Smooth muscle cell (in vitro differentiated cells): ENCODE results near the gene STK39. TPM values are rescaled to one million over a fixed set of nuclear protein-coding genes. Genes with fewer than 3 reads are reported as not detected.

ENCODE experiments used
- DNase-seq: peaks from one replicate; lab custom pipeline; 2025; ENCODE audit not compliant: unreplicated experiment; lab: John Stamatoyannopoulos, UW
- H2AFZ ChIP-seq: fragments of 200-600 bp; sonication (generic); 2 replicates; pipeline ENCODE4 v1.6.0; 2016; ENCODE audit warnings: antibody characterized with exemption, low read depth, mild to moderate bottlenecking
- H3F3A ChIP-seq: fragments of 200-600 bp; sonication (generic); 2 replicates; pipeline ENCODE4 v1.6.0; 2017; ENCODE audit warnings: antibody characterized with exemption, low read depth
- H3K27ac ChIP-seq: fragments of 200-600 bp; sonication (generic); 2 replicates; pipeline ENCODE4 v1.5.1; 2016; ENCODE audit warnings: low read depth, mild to moderate bottlenecking
- H3K27me3 ChIP-seq: fragments of 200-600 bp; sonication (generic); 2 replicates; pipeline ENCODE4 v1.6.1; 2016; ENCODE audit warnings: low read depth, mild to moderate bottlenecking
- H3K36me3 ChIP-seq: fragments of 200-600 bp; sonication (generic); 2 replicates; pipeline ENCODE4 v1.5.1; 2016; ENCODE audit warnings: low read depth
- H3K4me1 ChIP-seq: fragments of 200-600 bp; sonication (generic); 2 replicates; pipeline ENCODE4 v1.5.1; 2016; ENCODE audit warnings: low read depth
- H3K4me2 ChIP-seq: fragments of 200-600 bp; sonication (generic); 2 replicates; pipeline ENCODE4 v1.6.0; 2016; ENCODE audit warnings: mild to moderate bottlenecking
- H3K4me3 ChIP-seq: fragments of 200-600 bp; sonication (generic); 2 replicates; pipeline ENCODE4 v1.5.1; 2016; ENCODE audit warnings: mild to moderate bottlenecking
- H3K79me2 ChIP-seq: fragments of 200-600 bp; sonication (generic); 2 replicates; pipeline ENCODE4 v1.6.0; 2016; ENCODE audit warnings: low read depth, mild to moderate bottlenecking
- H3K9ac ChIP-seq: fragments of 200-600 bp; sonication (generic); 2 replicates; pipeline ENCODE4 v1.6.0; 2016; ENCODE audit warnings: low read depth
- H3K9me3 ChIP-seq: fragments of 200-600 bp; sonication (generic); replicated peaks from 2 replicates; pipeline ENCODE4 v1.5.1; 2016; ENCODE audit warnings: low read depth
- H4K20me1 ChIP-seq: fragments of 200-600 bp; sonication (generic); 2 replicates; pipeline ENCODE4 v1.6.0; 2016; ENCODE audit warnings: low read depth
- CTCF ChIP-seq: fragments of 200-600 bp; sonication (generic); IDR thresholded peaks from 2 replicates; pipeline ENCODE4 v1.5.1; 2017; ENCODE audit warnings: borderline replicate concordance, mild to moderate bottlenecking, antibody characterized with exemption; ENCODE audit not compliant: insufficient read depth, poor library complexity, severe bottlenecking
- WGBS: methylation state at CpG from one replicate; pipeline ENCODE4 v1.1.7; 2016; ENCODE audit warnings: low lambda C conversion rate; 5-methylcytosine and 5-hydroxymethylcytosine counted together
- polyA plus RNA-seq: library from polyadenylated mRNA; unstranded; fragments of >200 nt; fragmentation: Nextera tagmentation; extraction: Ambion mirVana; gene quantifications from 2 replicates; pipeline ENCODE4 v1.2.1, GENCODE V29; 2016
- total RNA-seq: library from RNA; depleted of rRNA; stranded (reverse); fragments of >200 nt; gene quantifications from 2 replicates; pipeline ENCODE4 v1.2.3, GENCODE V29; 2014

Gene STK39
- total and polyA plus RNA-seq, 2 experiments from 2014 or later, result 21.1 to 37.8 TPM

DNA sequence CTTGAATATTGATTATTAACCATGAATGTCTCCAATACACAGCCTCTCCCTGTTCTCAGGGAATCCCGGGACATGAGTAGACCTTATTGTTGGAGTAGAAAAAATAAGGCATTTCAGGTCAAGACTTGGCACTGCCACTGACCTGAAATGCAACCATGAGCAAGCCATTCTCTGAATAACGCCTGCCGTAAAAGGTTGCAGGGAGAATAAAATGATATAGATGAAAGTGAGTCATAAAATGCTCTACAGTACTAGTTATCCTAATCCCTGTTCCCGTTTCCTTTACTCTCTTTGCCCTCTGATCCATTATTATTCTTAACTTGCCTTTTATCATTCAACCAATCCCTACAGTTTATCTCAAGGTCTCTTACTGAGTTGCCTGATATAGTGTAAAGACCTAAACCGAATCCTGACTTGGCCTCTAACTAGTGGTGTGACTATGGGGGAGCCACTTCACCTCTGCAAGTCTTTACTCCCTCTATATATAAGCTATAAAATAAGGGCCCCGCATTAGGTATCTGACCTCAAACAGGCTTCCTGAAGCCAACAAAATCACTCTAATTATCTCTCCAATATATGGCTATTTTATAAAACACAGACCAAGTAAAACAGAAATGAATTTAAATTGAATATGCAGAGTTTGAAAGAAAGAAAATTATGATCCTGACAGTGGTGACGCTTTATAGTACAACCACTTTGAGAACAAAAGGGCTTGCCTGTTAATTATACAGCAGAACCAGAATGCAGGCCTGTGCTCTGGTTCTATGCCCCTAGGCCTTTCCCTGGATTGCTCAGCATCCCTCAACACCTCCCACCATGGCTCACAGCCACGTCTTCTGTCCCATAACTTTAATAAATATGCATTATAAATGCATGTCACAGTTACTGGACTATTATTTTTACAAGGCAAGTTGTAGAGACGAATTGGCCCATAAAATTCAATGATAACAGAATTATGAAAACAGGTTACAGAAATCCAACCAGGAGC lies 183.1 kb downstream of the STK39 start:
- no peaks in the 10 kb centered on the region for H3F3A ChIP-seq
- 78% methylated on average over 9 of the region's 9 CpGs for WGBS

GRCh38 chr2:168062936-168063335 lies 184.5 kb downstream of the STK39 start:
- Histone ChIP-seq H3F3A (no peaks in the 10 kb centered on the region), H3K79me2 (no peaks in the 10 kb centered on the region), H3K9me3 (no peaks in the 10 kb centered on the region), H3K4me3 (no peak overlapping the region), H4K20me1 (peaks cover 15% of the 10 kb centered on the region), H3K27ac (no peak overlapping the region), H3K9ac (no peak overlapping the region), H3K4me1 (no peaks in the 10 kb centered on the region), H3K36me3 (peaks cover 8% of the 10 kb centered on the region), H3K27me3 (no peaks in the 10 kb centered on the region), H2AFZ (no peak overlapping the region), H3K4me2 (no peak overlapping the region)
- no peak for TF ChIP-seq CTCF
- DNase-seq, result no peak
- WGBS, result 97% methylated on average over 3 of the region's 3 CpGs

More for the DNA sequence above, 183.1 kb downstream of the STK39 start:
- no peak overlapping the region for H3K4me3 ChIP-seq
- peaks cover 11% of the 10 kb centered on the region for H4K20me1 ChIP-seq
- no peak overlapping the region for H3K9ac ChIP-seq
- no peaks in the 10 kb centered on the region for H3K4me1 ChIP-seq
- DNase-seq, result no peak
- no peak for TF ChIP-seq CTCF
- no peak overlapping the region for H2AFZ ChIP-seq
- no peak overlapping the region for H3K4me2 ChIP-seq
- no peaks in the 10 kb centered on the region for H3K9me3 ChIP-seq
- no peak overlapping the region for H3K27ac ChIP-seq
- H3K36me3 ChIP-seq, result peaks cover 8% of the 10 kb centered on the region
- no peaks in the 10 kb centered on the region for H3K27me3 ChIP-seq
- no peaks in the 10 kb centered on the region for H3K79me2 ChIP-seq

GRCh38 chr2:168062054-168062453 lies 185.3 kb downstream of the STK39 start:
- 91% methylated on average over 6 of the region's 6 CpGs for WGBS
- TF ChIP-seq CTCF, result no peak

More at GRCh38 chr2:168062054-168062453, 185.3 kb downstream of the STK39 start:
- Histone ChIP-seq H3K79me2 (no peaks in the 10 kb centered on the region), H3K9ac (no peak overlapping the region), H3K27ac (no peak overlapping the region), H3K4me2 (no peak overlapping the region), H3K36me3 (peaks cover 8% of the 10 kb centered on the region), H3F3A (no peaks in the 10 kb centered on the region), H3K4me3 (no peak overlapping the region), H3K9me3 (no peaks in the 10 kb centered on the region), H2AFZ (no peak overlapping the region), H3K27me3 (no peaks in the 10 kb centered on the region), H4K20me1 (peaks cover 16% of the 10 kb centered on the region), H3K4me1 (no peaks in the 10 kb centered on the region)
- no peak for DNase-seq
